Ovary (tissue), 9 donors: ENCODE data around the gene DISC1. TPM values are rescaled to one million over a fixed set of nuclear protein-coding genes. Genes with fewer than 3 reads are reported as not detected.

Source experiments
- DNase-seq, 5 donors: peaks; one replicate each; pipeline ENCODE4 v3.0.0-alpha.2; 2019 to 2020
- H3K27ac ChIP-seq, 2 donors: fragments of 200-600 bp; one replicate each; pipeline versions ENCODE4 v1.5.1 to v1.8.0; 2019 to 2022
- H3K27me3 ChIP-seq: fragments of 200-600 bp; one replicate; pipeline ENCODE4 v1.8.0; 2022
- H3K36me3 ChIP-seq: fragments of 200-600 bp; sonication (generic); one replicate; pipeline ENCODE4 v1.5.1; 2019
- H3K4me1 ChIP-seq: one replicate; pipeline ENCODE4 v1.8.1; 2013; ENCODE audit warnings: mild to moderate bottlenecking, moderate library complexity; ENCODE audit not compliant: insufficient read depth
- H3K4me3 ChIP-seq: fragments of 200-600 bp; sonication (generic); one replicate; pipeline ENCODE4 v1.5.1; 2017
- H3K9me3 ChIP-seq, 2 donors: fragments of 200-600 bp in 1 of 2; sonication (generic) in 1 of 2; one replicate each; pipeline versions ENCODE4 v1.5.1 to v1.8.1; 2013 to 2019; ENCODE audit warnings: mild to moderate bottlenecking in 1 of 2, moderate library complexity in 1 of 2
- CTCF ChIP-seq, 3 donors: fragments of 450-650 bp in 2 of 3; fragments of 200-600 bp in 1 of 3; IDR thresholded peaks; one replicate each; pipeline versions ENCODE4 v1.5.1 to v1.8.0; 2016 to 2022; ENCODE audit warnings: antibody characterized with exemption in 3 of 3, mild to moderate bottlenecking in 1 of 3
- EP300 ChIP-seq: sonication (generic); formaldehyde crosslinking; IDR thresholded peaks from one replicate; pipeline ENCODE4 v1.6.1; 2017; ENCODE audit warnings: antibody characterized with exemption
- POLR2A ChIP-seq: fragments of 450-650 bp; IDR thresholded peaks from one replicate; pipeline ENCODE4 v1.6.1; 2017; ENCODE audit warnings: antibody characterized with exemption, mild to moderate bottlenecking, moderate library complexity
- WGBS, 3 donors: extraction: QIAGEN DNeasy Blood & Tissue Kit in 1 of 3; methylation state at CpG; one replicate each; pipeline versions ENCODE4 v1.1.5 to v1.1.7; 2013 to 2017; 5-methylcytosine and 5-hydroxymethylcytosine counted together
- intact Hi-C, 4 donors: fragments of 100-400 bp; cut with DNase I; formaldehyde crosslinking; loops; one replicate each; pipeline versions ENCODE4 v1.11.0 to v1.15.1; 2022 to 2023
- polyA plus RNA-seq, 2 donors: library from polyadenylated mRNA; stranded (reverse); fragments of 200-250 nt in 1 of 2; fragments of 350-450 nt in 1 of 2; fragmentation: Illumina TruSeq in 1 of 2; extraction: RNeasy Lipid Tissue Mini Kit (QIAGEN cat#74804) in 1 of 2; gene quantifications; one replicate each; pipeline ENCODE4 v1.2.3, GENCODE V29; 2013 to 2014
- total RNA-seq, 7 donors: library from RNA; depleted of rRNA in 2 of 7; stranded (reverse); fragments of >200 nt in 2 of 7; fragmentation: NEBNext Ultra II Directional in 3 of 7; extraction: Animal tissue kit (Norgen Biotek cat#: 25700) in 3 of 7; gene quantifications; one replicate each; pipeline versions ENCODE4 v1.1.0 to v1.2.4, GENCODE V29; 2016 to 2023
- donor health status: DM: no; HTN: no; CAD: no; lungs with moderate emphysema.
- donor health status: DM: no; HTN: no; CAD: no.
- donor health status: Bipolar disorder and iron deficiency.
- donor health status: DM: yes; HTN: yes; CAD: no.
- donor health status: DM: no; HTN: no; CAD: no.
- donor health status: DM: yes; HTN: yes; CAD: no.

The DISC1 gene
- total and polyA plus RNA-seq, 9 donors, result 3.0 to 24.3 (median 13.0) TPM

- Histone ChIP-seq H3K4me3 (no peak overlapping the region), H3K27me3 (no peaks in the 10 kb centered on the region), H3K9me3 (no peaks in the 10 kb centered on the region), H3K36me3 (no peaks in the 10 kb centered on the region), H3K27ac (no peak overlapping the region), H3K4me1 (peaks cover 5% of the 10 kb centered on the region)
- no peak for TF ChIP-seq CTCF (IDR thresholded peaks at IDR 0.05)
- no peak for TF ChIP-seq POLR2A
- TF ChIP-seq EP300, result no peak
- intact Hi-C loops, result no loop called here
- no peak for DNase-seq
- 59 to 74% (median 72%) methylated on average over 10 of the region's 10 CpGs for WGBS, 3 donors
Measured at GRCh38 chr1:231776010-231776756, 149.6 kb downstream of the DISC1 start.

GRCh38 chr1:231776757-231777062 lies 150.1 kb downstream of the DISC1 start:
- Histone ChIP-seq H3K27me3 (no peaks in the 10 kb centered on the region), H3K27ac (peak overlapping the region in 1 of 2 donors; percentile 17), H3K4me3 (no peak overlapping the region), H3K4me1 (peaks cover 5% of the 10 kb centered on the region), H3K36me3 (no peaks in the 10 kb centered on the region), H3K9me3 (no peaks in the 10 kb centered on the region)
- no peak for TF ChIP-seq CTCF (IDR thresholded peaks at IDR 0.05)
- DNase-seq, result no peak
- 65 to 72% (median 69%) methylated on average over 5 of the region's 5 CpGs for WGBS, 3 donors
- intact Hi-C loops, result no loop called here

- H3K27ac ChIP-seq, result no peak overlapping the region
- TF ChIP-seq POLR2A (no peak), EP300 (no peak), CTCF (IDR thresholded peaks at IDR 0.05) (no peak)
- no peaks in the 10 kb centered on the region for H3K27me3 ChIP-seq
- 54 to 63% (median 61%) methylated on average over 9 of the region's 9 CpGs for WGBS, 3 donors
- peaks cover 5% of the 10 kb centered on the region for H3K4me1 ChIP-seq
- H3K9me3 ChIP-seq, result no peaks in the 10 kb centered on the region
- no peak for DNase-seq
- no peaks in the 10 kb centered on the region for H3K36me3 ChIP-seq
- intact Hi-C loops, result no loop called here
- H3K4me3 ChIP-seq, result no peak overlapping the region
Measured at GRCh38 chr1:231778009-231778719, 151.6 kb downstream of the DISC1 start.

- DNase-seq, result no peak
- no peaks in the 10 kb centered on the region for H3K36me3 ChIP-seq
- WGBS, 3 donors, result 87 to 93% (median 93%) methylated on average over 3 of the region's 3 CpGs
- intact Hi-C loops, result no loop called here
- H3K27ac ChIP-seq, result no peak overlapping the region
- H3K27me3 ChIP-seq, result no peaks in the 10 kb centered on the region
- peaks cover 7% of the 10 kb centered on the region for H3K4me1 ChIP-seq
- H3K4me3 ChIP-seq, result no peak overlapping the region
- no peak for TF ChIP-seq EP300
- no peak for TF ChIP-seq CTCF (IDR thresholded peaks at IDR 0.05)
- TF ChIP-seq POLR2A, result no peak
- H3K9me3 ChIP-seq, result no peaks in the 10 kb centered on the region
Measured at GRCh38 chr1:231779081-231779480, 152.5 kb downstream of the DISC1 start.
